ENCODE measurements around the gene ACVR2A.

DNA sequence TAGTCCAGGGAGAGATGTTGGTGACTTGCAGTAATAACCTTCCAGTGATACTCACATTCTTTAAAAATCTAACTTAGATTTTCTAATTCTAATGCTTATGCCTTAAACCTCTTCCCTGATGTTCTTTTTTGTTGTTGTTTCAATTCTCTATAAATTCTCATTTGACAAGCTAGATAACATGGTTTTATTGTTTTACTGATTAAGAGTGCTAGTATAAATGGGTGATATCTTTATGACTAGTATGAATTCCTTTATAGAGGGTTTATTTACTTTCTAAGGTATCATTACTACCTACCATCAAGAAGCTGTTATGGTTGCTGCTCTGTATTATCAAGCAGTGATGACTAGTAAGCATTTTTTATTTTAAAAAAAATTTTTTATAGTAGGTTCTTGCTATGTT is 35.0 kb downstream of the ACVR2A start:
- TF ChIP-seq, protein P1, sequence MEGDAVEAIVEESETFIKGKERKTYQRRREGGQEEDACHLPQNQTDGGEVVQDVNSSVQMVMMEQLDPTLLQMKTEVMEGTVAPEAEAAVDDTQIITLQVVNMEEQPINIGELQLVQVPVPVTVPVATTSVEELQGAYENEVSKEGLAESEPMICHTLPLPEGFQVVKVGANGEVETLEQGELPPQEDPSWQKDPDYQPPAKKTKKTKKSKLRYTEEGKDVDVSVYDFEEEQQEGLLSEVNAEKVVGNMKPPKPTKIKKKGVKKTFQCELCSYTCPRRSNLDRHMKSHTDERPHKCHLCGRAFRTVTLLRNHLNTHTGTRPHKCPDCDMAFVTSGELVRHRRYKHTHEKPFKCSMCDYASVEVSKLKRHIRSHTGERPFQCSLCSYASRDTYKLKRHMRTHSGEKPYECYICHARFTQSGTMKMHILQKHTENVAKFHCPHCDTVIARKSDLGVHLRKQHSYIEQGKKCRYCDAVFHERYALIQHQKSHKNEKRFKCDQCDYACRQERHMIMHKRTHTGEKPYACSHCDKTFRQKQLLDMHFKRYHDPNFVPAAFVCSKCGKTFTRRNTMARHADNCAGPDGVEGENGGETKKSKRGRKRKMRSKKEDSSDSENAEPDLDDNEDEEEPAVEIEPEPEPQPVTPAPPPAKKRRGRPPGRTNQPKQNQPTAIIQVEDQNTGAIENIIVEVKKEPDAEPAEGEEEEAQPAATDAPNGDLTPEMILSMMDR (optimal IDR thresholded peaks at IDR 0.05 in 1 of 3, IDR thresholded peaks at IDR 0.05 in 1 of 3, conservative IDR thresholded peaks at IDR 0.05 in 1 of 3; ENCODE audit: extremely low read depth in 1 of 3, insufficient read depth in 2 of 3, low read length in 3 of 3) = no peak
- no peak for TF ChIP-seq EZH2 (IDR thresholded peaks at IDR 0.05; ENCODE audit: low read length)
